GM21786 (cell line): Measurements from ENCODE around the gene SOBP.
"Not testable (repeated sequence)": the region's sequence is repeated elsewhere in the genome, so short reads cannot be mapped to it uniquely, and the experiment has no call there.

Experiments used
- ATAC-seq: cut with Tn5 transposase; IDR thresholded peaks from one replicate; pipeline ENCODE4 v1.9.1; 2021; ENCODE audit not compliant: unreplicated experiment

The SOBP gene

DNA sequence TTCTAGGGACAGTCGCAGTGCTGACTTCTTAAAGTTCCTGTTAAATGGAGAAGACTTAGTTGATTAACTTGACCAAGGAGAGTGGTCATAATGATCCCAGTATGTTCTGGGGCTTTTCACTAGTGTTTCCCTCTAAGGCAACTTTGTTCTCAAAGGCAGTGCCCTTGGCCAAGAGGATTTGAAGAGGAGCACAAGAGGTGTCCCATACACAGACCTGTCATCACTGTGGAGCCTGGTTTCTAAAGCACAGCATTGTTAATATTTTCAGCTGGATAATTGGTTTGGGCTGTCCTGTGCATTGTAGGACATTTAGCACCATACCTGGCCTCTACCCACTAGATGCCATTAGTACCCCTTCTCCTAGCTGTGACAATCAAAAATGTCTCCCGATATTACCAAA, 30.8 kb downstream of the SOBP start:
- ATAC-seq: not testable (repeated sequence)

DNA sequence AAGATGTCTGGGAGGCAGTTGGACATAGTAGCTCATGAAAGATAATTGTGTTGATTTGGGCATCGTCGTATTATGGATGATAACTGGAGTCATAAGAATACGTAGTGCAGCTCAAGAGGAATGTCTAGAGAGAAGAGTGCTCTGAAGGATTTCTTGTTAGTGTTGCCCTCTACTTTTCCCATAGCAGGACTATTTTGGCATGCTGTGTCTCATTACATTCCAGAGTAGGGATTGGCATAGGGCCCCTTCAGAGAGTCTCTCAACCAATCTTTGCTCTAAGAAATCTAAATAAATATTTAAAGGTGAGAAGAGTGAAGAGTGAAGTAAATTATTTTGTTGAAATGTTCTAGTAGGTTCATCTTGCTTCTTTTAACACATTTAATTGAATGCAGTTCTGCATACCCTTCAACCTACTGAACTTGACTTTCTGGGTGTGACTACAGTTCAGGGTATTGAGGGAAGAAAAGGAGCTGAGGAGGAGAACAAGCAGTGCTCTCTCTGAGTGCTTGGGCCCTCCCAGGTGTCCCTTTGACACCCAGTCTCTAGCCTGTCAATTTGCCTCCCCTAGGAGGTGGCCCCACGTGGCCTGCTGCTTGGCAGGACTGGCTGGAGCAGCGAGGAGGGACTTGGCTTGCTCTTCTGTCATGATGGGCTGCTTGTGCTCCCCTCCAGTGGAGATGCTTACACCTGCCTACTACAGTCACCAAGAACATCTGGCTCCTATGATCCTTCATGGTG, 33.3 kb downstream of the SOBP start:
- no peak for ATAC-seq

DNA sequence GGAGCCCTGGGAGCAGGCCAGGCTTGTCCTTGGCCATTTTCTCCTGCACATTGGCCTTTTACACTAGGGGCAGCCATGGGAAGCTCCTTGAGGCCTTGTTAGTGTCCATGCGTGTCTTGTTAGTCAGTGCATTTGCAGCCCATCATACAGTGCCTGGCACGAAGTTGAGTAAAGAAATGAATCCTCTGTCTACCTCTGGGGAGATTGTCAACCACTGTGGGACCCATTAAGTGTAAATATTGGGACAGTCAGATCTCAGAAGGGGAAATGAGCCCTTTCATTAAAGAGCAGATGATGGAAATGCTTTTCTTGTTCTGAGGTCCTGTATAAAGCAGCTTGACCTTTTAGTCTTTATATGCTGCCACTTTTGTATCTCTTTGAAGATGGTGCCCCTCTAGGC, 33.9 kb downstream of the SOBP start:
- no peak for ATAC-seq

DNA sequence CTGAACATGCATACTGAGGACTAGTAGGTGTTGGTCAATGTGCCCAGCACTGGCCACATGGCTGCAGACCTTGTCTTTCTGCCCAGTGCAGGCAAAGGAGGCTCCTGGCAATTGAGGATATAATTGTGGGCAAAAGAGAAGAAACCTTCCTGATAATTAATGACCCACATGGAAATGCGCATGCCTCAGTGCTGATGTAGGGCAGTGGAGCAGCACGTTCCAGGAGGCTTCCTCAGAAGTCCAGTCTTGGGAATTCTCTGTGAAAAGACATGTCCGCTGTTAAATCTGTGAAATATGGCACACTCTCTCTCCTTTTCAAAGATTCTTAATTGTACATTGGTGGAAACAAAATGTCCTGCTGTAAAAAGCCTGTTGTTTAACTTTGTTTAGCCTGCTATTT, 34.7 kb downstream of the SOBP start:
- no peak for ATAC-seq

DNA sequence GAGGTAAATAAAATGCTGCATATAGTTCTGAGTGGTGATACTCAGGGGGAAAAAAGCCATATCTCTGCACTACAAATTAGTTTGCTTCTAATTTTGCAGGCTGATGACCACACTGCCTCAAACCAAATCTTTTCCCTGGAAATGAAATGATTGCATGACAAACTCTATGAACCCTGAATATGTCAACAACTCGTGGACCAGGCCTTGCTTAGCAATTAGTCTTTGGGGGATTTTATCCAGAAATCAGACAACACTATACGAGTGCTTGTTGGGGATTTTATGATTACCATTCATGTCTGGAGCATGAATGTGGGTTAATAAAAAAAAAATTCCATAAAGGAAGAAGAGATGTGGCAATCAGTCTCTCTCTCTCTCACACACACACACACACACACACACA, 42.0 kb downstream of the SOBP start:
- ATAC-seq: no peak

DNA sequence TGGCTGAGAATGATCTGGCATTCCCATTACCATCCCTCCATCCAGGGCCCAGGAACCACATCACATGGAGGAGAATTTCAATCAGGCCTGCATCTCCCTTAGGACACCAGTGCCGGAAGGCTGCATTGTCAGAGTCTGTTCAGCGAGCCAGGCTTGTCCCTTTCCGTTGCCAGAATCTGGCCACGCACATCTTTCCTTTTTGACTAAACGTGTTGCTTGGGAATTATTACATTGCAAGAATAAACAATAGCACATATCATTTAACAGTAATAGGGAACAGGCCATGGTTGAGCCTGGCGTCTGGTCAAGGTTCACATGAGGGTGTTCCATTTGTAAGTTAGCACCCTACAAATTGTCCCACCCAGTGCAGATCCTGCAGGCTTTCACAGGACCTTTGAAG, 42.8 kb downstream of the SOBP start:
- ATAC-seq: no peak

DNA sequence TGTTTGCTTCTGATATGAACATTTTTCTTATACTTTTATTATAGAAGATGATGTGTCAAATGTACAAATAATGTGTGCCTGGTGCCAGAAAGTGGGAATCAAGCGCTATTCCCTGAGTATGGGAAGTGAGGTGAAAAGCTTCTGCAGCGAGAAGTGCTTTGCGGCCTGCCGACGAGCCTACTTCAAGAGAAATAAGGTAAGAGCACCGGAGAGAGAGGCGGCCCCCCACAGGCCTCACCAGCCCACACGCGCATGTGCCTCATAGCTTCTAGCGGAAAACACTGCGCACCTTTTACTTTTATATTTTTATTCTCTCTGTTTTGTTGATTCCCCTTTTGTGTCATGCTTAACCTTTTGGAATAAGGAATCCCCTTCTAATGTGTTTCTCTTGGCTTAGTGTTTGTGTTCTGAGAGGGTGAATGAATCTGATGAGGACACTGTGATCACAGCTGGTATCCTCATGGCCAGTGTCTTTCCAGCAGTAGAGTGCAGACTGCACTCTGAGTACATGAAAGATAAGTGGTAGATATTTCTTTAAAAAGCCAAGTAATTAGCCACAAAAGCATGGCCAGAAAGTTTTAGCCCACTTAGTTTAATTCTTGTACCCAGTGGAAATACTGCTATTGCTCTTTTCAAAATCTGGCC, 43.6 kb downstream of the SOBP start:
- no peak for ATAC-seq

DNA sequence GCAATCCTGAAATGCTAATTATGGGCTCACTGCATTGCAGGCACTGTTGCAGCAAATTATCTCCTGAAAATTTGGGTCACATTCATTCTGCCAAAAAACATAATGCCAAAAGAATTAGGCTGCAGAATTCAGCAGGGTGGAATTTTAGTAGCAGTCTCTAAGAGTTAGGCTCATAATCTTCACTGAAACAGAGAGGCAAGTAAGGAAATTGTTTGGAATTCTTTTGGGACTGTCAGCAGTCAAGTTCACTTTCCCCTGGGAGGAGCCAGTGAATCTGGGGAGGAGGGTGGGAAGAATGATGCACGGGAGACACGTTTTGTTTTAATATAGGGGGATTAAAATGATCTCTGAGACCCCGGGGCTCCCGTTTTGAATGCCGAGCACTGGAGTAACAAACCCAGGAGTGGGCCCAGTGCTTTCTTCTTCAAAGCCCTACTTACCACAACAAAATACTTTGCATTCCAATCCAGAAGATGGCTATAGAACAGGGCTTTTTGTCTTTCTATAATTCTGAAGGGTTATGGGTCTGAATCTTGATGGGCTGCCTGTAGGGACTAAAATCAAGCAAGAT, 44.7 kb downstream of the SOBP start:
- ATAC-seq: no peak

DNA sequence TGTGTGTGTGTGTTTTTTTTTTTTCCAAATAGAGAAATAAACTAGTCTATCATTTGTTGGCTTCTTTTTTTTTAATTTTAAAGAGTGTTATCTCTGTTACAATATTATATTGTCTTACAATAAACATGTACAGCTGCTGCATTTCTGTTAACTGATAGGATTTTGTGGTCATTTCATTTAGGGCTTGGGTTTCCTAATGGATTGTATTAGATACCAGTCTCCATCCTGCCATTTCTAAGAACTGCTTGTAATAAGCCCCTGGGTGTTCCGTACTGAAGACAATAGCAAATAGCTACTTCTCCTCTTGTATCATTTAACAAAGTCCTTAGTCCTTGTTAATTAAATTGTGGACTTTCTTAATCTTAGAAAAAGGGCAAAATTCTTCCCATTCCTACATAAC, 45.7 kb downstream of the SOBP start:
- ATAC-seq: no peak

DNA sequence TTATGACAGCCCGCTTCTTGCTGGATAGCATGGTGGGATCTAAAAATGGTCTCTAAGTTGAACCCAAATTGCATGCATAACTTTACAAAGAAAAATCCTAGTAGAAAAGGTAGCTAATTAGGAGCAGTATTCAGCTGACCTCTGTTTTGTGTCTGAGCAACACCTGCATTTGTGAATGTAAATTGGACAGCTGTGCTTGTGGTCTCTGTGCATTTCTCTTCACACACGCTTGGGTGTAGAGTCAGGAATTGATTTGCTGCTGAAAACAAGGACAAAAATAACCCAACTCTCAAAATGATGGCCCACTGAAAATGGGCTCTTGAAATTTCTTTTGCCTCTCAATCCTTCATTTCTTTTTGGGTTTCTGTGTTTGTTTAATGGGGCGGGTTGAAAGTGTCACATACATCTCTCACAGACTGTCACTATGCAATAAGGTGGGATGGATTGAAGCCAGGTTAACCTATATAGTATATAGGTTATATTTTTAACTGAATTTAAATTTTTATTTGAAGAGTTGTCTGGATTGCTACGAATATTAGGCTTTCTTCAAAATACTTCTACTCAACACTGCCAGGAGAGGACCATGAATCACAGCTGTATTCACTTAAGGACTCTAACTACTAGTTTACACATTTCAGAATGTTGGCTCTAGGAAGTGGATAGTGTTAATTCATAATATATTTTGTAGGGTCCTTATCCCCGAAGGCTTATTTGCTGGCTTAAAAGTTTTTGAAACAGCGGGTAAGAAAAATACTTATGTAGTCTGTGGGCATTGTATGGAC, 46.5 kb downstream of the SOBP start:
- ATAC-seq: no peak

DNA sequence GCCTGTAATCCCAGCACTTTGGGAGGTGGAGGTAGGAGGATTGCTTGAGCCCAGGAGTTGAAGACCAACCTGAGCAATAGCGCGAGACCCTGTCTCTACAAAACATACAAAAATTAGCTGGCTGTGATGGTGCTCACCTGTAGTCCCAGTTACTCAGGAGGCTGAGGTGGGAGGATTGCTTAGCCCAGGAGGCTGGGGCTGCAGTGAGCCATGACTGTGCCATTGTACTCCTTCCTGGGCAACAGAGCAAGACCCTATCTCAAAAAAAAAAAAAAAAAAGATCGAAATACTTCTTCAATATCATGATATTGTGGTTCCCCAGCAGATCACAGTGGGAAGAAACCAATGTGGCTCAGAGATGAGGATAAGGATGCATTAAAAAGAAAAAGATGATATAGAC, 47.6 kb downstream of the SOBP start:
- ATAC-seq: no peak

DNA sequence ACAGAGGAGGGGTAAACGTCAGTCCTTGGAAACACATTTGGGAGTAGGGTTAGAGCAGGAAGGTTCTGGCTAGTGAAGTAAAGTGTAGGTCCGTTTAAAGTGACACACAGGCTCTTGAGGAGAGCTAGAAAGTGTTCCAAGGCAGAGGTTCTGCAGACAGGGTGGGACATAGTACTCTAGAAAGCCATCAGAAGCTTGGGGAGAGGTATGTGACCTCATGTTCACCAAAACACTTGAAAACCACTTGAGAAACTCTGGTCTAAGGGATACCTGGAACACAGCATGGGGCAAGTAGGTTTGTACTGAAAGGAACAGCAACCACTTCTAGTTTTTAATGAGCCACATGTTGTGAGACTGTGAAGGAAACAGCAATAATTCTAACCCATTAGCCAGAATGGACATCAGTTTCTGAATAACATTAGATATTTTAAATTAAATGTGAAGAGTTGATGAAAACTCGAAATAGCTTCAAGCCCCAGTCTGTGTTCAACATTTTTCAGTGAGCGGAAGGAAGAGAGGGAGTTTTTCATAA, 49.0 kb downstream of the SOBP start:
- no peak for ATAC-seq

DNA sequence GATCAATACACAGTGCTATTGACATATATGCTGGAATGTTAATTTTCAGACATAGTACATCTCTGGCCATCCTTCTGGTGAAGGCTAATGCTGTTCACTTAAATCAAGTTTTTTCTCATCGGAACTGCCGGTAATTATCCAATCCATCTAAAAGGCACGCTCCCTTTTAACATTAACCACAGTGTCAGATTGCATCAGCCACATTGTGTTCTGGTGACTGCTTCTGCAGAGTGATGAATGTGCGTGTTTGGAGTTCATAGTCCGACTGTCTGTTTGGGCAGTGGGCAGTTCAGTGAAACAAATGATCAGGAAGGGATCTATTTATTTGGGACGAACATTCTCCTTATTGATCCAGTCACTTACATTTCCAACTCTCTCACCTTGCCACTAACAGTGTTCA, 49.5 kb downstream of the SOBP start:
- ATAC-seq: no peak

DNA sequence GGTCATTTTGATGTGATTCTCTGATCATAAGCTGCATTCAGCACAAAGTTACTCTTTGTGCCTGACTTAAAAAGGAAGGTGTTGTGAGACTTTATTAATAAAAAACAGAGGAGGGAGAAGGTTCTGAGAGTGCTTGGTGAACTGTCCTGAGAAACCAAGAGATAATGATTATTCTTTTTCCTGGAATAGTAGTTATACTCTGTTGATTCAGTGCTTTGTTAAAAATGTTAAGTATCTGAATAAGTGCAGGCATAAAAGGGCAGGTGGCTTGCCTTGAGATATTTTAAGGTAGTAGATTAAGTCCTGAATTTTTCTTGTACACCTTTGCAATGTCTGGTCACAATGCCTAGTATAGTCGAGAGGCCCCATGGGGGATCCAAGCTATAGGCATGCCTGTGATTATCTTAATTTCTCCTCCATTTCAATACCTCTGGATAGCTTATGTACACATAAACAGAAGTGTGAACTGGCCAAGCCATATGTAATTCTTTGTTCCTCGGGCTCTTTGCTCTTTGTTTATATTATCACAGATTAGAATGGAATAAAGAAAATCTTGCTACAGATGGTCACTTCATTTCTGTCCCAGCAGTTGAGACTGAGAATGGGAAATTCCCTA, 50.0 kb downstream of the SOBP start:
- ATAC-seq: no peak

DNA sequence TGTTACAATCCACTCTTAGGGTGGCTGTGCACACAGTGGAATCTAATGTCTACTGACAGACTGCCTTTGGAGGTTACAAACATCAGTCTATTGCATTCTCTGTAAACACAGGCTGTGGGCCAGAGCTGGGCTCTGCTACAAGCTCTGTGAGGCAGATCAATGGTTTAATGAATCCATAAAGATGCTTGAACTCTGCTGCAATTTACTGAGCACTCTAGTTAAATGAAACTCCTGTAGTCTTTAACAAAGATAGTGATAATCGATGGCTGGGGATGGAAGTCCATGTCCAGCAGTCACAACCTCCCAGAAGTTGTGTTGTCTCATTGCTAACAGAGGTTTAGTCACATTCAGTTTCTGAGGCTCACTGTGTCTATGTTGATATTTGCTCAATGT, 50.5 kb downstream of the SOBP start:
- ATAC-seq: no peak

DNA sequence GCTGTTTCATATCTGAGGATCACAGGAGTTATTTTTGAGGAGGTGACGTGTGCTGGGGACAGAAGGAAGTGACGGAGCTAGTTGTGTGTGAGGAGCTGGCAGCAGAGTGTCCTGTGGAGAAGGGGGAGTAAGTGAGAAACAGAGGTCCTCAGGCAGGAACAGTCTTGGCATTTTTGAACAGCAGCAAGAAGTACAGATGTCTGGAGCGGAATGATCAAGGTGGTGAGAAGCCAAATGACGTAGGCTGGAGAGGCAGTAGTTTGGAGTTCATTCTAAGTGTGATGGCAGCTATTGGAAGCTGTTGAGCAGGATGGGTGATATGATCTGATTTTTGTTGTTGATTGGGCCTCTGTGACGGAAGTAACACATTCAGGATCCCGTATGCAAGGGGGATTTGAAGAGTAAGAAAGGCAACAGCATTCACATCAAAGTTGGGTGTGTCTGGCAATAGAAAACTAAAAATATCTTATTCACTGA, 52.3 kb downstream of the SOBP start:
- no peak for ATAC-seq

DNA sequence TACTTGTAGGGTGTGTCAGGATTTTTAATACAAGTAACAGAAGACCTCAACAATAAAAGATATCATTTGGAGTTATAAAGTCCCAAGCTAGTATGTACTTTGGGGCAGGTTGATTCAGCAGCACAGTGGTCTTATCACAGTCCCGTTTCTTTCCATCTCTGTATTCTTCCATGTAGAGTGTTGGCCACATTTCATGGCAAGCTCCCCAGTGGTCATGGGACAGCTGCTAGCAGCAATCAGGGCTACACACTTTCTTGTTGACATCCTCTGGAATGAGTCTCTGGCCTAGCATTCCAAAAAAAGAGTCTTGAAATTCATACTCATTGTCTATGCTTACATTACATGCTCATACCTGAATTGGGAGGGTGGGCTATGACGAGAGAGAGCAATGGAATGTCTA, 53.2 kb downstream of the SOBP start:
- no peak for ATAC-seq

DNA sequence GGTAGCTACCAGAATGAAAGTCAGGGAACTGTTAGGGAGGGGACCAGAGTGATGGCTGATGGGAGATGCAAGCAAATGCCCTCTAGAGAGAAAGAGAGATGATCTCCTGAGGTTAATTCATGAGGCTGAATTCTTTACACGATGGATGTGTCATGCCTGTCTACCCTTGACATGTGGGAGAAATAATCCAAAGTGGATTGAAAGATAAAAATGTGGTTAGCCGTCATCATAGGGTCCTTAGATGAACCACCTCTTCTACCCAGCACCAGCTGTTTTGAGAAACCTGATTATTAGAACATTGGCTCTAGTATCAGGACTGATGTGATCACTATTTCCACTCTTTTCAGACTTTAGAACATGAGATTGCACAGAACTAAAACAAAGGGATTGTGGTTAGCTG, 53.6 kb downstream of the SOBP start:
- ATAC-seq: no peak

DNA sequence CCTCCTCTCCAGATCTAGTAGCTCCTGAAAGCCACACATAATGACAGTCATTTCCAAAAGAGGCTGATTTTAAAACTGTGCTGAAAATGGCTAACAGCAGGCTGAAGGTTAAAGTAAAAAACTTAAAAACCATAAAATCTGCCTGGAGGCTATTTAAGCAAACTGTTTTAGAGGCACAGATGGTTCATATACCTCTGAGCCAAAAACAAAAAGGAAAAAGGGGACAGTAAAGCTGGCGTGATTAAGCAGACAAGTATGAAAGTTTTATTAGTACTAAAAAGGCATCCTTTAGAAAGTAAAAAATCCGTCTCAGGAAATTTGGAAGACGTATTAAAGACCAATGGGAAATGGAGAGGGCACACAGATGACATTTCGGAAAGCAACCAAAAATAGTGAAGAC, 55.8 kb downstream of the SOBP start:
- no peak for ATAC-seq

DNA sequence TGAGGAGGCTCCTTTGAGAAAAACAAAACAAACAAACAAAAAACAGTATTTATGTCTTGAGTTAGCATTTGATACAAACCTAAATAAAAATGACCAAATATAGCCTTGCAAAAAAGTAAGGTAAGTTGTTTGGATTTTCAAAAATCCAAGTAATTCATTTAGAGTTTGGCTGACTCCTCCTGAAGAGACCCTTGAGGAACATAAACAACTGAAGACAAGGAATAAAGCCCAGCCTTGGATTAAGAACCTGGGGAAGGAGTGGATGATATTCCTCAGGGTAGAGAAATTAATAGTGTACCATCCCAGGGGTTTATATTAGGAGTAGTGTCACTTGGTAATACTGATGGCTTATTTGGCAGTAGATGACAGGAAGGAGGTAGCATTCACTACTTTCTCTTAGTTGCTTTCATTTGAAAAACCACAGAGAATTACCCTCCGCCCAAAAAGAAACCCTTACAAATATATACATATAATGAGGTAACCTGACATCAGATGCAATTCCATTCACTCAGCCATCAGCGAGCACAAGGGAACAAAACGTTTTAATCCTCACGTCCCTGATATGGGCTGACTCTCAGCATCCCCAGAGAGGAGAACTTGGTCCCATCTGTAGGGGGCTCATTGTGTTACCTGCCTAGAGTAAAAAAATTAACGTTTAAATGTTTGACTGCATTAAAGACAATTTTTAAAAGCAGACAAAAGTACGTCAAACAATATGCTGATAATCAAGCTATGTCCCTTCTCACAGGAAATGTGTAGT, 57.0 kb downstream of the SOBP start:
- no peak for ATAC-seq
